GM18511 (cell line): ENCODE results near the gene SERPINA3.

ENCODE experiments used
- ATAC-seq: cut with Tn5 transposase; IDR thresholded peaks from one replicate; pipeline ENCODE4 v1.9.1; 2021; ENCODE audit warnings: mild to moderate bottlenecking, moderate library complexity; ENCODE audit not compliant: unreplicated experiment

SERPINA3 gene

GRCh38 chr14:94612580-94613554 lies 676 bp downstream of the SERPINA3 start:
- no peak for ATAC-seq

DNA sequence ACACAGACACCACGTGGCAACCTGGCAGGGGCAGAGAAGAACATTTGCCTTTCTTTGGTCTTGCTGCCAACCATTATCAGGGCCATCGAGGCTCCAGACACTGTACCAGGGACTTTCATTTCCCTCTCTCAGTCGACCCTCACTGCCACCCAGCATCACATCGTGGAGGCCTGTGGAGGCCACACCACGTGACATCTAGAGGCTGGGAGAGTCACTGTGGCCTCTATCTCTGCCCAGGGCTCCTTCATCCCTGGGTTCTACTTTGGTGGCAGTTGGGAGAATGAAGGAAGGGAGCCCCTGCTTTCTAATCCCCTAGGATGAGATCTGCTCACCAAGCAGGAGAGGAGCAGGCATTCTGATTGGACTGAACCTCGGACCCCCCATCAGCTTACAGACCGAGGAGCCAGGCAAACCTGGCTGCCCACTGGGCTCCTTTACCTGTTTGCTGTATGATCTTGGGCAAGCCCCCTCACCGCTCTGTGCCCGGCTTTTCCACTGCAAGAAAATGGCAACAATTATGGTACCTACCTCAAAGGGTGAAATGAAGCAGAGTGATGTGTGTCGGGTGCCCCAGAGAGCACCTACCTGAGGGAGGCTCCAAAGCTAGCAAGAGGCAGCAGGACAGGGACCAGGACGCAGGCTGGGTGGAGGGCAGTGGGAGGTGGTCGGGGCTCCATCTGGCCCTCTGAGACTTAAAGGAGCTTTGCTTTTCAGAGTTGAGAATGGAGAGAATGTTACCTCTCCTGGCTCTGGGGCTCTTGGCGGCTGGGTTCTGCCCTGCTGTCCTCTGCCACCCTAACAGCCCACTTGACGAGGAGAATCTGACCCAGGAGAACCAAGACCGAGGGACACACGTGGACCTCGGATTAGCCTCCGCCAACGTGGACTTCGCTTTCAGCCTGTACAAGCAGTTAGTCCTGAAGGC lies 1.8 kb downstream of the SERPINA3 start:
- ATAC-seq = no peak

DNA sequence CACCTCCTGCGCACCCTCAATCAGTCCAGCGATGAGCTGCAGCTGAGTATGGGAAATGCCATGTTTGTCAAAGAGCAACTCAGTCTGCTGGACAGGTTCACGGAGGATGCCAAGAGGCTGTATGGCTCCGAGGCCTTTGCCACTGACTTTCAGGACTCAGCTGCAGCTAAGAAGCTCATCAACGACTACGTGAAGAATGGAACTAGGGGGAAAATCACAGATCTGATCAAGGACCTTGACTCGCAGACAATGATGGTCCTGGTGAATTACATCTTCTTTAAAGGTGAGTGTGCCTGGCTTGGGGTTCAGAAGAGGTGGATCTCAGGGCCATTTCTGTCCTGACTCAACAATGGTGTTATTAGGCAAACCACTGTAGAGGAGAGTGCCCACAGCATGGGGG lies 2.6 kb downstream of the SERPINA3 start:
- ATAC-seq = no peak

- ATAC-seq = no peak
Observed at GRCh38 chr14:94615254-94615653, 3.1 kb downstream of the SERPINA3 start.

- no peak for ATAC-seq
Observed at GRCh38 chr14:94615823-94616570, 3.8 kb downstream of the SERPINA3 start.

DNA sequence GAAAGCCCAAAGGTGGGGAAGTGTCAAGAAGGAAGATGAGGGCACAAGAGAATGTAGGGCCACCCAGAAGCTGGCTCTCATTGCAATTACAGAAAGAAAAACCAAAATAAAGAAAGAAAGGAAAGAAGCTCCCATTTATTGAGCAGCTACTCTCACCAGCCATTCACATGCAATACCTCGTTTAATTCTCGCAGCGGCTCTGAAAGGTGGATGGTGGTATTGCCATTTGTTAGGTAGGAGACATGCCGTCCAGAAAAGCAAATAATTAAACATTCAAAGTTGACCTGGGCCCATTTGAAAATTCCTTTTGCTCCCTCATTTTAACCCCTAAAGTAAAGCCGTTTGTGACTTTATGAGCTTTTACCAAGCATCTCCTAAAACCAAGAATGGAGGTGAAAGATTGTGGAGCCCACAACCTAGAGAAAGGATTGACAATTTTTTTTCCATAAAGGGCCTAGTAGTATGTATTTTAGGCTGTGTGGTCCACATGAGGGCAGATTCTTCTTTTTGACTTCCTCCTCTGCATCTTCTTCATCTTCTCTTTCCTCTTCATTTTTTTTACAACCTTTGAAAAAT lies 5.3 kb downstream of the SERPINA3 start:
- no peak for ATAC-seq

DNA sequence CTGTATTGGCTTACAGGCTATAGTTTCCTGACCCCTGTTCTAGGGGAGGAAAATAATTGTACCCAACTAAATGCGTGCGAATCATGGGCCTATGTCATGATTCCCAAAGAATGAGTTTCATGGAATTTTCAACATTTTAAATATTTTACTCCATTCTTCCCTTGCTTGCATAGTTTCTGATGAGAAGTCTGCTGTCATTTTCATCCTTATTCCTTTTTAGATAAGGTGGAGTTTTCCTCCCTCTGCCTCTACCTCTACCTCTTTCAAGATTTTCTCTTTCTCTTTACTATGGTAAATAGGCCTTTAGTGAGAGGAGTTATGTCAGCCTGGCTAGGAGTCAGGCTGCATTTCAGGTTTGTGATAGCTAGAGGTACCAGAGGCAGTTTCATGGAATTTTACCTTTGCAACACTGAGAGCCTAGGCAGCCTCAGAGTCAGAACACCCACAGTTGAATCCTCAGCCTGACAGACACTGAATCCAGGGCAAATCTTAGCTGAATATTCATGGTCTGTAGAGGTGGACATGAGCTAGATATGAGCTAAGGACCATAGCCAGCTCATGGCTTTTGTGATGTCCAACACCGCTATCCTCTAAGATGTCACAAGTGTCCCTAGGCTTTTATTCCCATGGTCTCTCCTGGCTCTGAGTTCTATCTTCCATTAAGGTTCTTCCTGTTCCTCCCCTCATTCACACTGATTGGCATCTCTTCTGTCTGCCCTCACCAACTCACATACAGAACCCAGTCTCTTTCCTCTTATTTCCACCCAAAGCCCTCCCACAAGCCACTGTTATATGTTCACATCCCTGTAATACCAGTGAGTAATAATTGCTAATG lies 6.0 kb downstream of the SERPINA3 start:
- ATAC-seq = no peak

- ATAC-seq = no peak
Observed at GRCh38 chr14:94619297-94619696, 7.1 kb downstream of the SERPINA3 start.

GRCh38 chr14:94620597-94620996 lies 8.4 kb downstream of the SERPINA3 start:
- no peak for ATAC-seq

DNA sequence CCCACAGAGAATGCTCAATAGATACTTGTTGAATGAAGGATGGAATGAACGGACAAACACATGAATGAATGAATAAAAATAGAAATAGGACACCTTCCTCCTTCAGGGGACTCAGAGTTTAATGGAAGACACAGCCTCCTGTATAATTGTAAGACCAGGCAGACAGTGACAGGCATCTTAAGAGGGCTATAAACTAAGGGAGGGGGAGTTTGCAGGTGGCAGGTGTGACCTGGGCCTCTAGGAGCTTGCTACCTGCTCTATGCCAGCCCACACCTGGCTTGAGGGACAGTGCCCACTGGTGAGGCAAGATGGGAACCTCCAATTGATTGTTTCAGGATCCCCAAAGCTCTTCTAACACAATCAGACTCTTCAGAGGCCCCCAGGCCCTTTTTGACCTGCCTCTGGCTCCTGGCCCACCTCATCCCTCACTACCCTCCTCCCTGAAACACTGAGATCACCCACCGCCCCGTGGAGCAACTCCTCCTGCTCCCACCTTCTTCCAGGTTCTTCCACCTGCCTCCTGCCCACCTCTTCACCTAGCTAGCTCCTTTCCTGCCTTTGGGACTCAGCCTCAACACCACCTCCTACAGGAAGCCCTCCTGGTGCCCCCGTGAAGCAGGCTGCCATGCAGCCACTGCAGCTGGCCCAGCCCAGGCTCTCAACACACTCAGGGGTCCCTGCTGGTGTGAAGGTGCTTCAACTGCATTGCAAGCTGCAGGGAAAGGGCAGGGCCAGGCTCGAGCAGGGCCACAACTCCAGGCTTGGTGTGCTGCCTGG lies 9.4 kb downstream of the SERPINA3 start:
- ATAC-seq = no peak

GRCh38 chr14:94622653-94623421 lies 10.6 kb downstream of the SERPINA3 start:
- no peak for ATAC-seq

DNA sequence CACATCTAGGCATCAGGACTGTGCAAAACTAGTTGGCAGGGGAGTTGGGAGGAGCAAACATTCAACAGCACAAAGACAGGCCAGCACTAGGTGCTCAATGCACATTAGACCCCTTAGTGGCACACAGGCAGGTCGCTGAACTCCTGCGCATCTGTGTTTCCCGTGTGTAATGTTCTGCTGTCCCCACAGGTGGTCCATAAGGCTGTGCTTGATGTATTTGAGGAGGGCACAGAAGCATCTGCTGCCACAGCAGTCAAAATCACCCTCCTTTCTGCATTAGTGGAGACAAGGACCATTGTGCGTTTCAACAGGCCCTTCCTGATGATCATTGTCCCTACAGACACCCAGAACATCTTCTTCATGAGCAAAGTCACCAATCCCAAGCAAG lies 11.2 kb downstream of the SERPINA3 start:
- no peak for ATAC-seq

DNA sequence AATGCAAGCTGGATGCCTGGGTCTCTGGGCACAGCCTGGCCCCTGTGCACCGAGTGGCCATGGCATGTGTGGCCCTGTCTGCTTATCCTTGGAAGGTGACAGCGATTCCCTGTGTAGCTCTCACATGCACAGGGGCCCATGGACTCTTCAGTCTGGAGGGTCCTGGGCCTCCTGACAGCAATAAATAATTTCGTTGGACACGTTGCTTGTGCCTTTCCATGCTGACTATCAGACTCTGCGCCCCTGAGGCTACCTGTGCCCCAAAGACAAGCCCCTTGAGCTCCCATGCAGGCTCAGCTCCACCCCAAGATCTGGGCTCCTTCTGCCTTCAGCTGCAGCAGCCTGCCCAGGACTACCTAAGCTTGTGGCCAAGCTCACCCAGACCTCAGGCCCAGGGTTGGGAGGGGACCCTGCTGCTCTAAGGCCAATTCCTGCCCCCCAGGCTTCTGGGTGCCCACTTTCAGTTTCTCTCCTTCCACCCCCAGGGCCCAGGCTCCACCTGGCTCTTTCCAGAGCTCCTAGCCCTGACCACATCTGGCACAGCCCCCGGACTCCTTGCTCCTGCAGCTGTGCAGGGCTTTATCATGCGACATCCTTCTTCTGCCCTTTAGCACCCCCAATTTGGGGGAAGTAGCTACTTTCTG lies 11.8 kb downstream of the SERPINA3 start:
- ATAC-seq = no peak

- no peak for ATAC-seq
Observed at GRCh38 chr14:94624537-94625352, 12.6 kb downstream of the SERPINA3 start.

DNA sequence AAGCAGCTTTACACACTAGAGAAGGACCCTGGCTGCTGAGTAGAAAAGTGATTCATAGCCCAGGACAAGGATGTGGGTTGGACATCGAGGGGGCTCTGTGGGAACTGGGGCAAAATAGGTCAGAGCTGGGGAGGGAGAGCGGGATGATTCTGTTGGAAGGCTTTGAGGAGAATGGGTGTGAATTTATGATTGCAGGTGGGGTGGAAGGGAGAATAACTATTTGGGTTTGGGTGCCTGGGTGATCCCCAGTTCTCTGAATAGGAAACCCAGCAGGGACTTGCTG lies 13.1 kb downstream of the SERPINA3 start:
- no peak for ATAC-seq

DNA sequence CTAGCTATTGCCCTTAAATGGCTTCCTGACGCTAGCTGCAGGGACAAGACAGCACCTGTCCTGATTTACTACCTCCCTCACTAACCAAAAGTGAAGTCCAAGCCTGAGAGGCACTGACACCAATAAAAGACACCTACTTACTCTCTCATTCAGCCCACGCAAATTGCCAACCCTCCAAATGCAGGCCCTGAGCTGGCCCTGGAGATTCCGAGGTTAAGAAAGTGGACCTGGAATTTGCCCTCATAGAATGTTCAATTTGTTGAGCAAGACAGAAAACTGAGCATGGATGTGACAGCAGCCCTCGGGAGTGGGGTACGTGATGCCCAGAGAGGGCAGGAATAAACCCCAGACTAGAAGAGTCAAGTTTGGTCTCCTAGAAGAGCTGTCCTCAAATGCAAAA lies 16.4 kb downstream of the SERPINA3 start:
- no peak for ATAC-seq

DNA sequence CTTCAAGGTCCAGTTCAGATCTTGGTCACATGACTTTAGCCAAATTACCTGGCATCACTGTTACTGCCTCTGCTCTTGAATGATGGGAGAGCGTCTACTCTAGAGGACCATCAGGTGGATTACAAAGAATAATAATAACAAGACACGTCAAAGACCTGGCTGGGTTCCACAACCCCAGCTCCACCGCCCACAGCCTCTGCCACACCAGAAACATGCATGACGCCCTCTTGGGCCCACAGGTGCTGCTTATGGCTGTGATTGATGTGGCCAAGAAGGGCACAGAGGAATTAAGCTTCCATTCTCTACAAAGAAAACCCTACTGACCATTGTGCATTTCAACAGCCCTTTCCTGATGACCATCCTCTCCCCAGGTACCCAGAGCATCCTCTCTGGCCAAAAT lies 18.2 kb downstream of the SERPINA3 start:
- ATAC-seq = no peak
